ENCODE measurements around the gene PRDM16.

PRDM16 gene

GRCh38 chr1:3472088-3472850 lies 403.3 kb downstream of the PRDM16 start:
- Histone ChIP-seq H3K9ac (ENCODE audit: low read length) (no peak overlapping the region), H4K20me1 (ENCODE audit: insufficient read depth, low read length) (no peaks in the 10 kb centered on the region), H3K4me1 (ENCODE audit: low read length) (no peaks in the 10 kb centered on the region), H3K36me3 (replicated peaks; ENCODE audit: insufficient read depth, low read length) (no peaks in the 10 kb centered on the region), H3K4me2 (ENCODE audit: low read depth, low read length) (no peak overlapping the region), H3K9me2 (replicated peaks; ENCODE audit: insufficient read depth, low read length) (no peaks in the 10 kb centered on the region), H3K4me3 (ENCODE audit: low read length) (no peak overlapping the region), H2AFZ (ENCODE audit: low read length) (no peak overlapping the region), H3K9me3 (replicated peaks; ENCODE audit: insufficient read depth, low read length) (no peaks in the 10 kb centered on the region), H3F3A (ENCODE audit: insufficient read depth, low read length) (no peaks in the 10 kb centered on the region), H3K27me3 (replicated peaks; ENCODE audit: insufficient read depth, low read length) (peaks cover 56% of the 10 kb centered on the region), H3K27ac (ENCODE audit: low read length) (no peak overlapping the region), H3K79me2 (ENCODE audit: low read length) (no peaks in the 10 kb centered on the region)
- TF ChIP-seq EZH2 (optimal IDR thresholded peaks at IDR 0.05; ENCODE audit: low read depth, low read length) (no peak), EZH2phosphoT487 (IDR thresholded peaks at IDR 0.05; ENCODE audit: low read length) (no peak)
- TF ChIP-seq, protein P1, sequence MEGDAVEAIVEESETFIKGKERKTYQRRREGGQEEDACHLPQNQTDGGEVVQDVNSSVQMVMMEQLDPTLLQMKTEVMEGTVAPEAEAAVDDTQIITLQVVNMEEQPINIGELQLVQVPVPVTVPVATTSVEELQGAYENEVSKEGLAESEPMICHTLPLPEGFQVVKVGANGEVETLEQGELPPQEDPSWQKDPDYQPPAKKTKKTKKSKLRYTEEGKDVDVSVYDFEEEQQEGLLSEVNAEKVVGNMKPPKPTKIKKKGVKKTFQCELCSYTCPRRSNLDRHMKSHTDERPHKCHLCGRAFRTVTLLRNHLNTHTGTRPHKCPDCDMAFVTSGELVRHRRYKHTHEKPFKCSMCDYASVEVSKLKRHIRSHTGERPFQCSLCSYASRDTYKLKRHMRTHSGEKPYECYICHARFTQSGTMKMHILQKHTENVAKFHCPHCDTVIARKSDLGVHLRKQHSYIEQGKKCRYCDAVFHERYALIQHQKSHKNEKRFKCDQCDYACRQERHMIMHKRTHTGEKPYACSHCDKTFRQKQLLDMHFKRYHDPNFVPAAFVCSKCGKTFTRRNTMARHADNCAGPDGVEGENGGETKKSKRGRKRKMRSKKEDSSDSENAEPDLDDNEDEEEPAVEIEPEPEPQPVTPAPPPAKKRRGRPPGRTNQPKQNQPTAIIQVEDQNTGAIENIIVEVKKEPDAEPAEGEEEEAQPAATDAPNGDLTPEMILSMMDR (IDR thresholded peaks at IDR 0.05; ENCODE audit: low read length): no peak
- no peak for DNase-seq

DNA sequence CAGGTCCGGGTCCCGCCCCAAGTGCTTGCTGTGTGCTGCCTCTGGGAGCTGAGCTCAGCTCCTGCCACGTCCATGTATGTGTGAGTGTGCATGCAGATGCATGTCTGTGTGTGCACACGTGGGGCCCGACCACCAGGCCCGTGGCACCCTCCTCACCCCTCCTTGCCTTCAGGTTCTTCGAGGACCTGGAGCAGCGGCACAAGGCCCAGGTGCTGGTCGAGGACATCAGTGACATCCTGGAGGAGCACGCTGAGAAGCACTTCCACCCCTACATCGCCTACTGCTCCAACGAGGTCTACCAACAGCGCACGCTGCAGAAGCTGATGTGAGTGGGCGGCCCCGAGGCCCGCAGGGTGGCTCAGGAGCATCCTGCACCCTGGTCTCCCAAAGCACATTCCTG lies 403.9 kb downstream of the PRDM16 start:
- H3K9me3 ChIP-seq (replicated peaks; ENCODE audit: insufficient read depth, low read length): no peaks in the 10 kb centered on the region
- no peaks in the 10 kb centered on the region for H3K4me1 ChIP-seq (ENCODE audit: low read length)
- H3K9me2 ChIP-seq (replicated peaks; ENCODE audit: insufficient read depth, low read length): no peaks in the 10 kb centered on the region
- TF ChIP-seq, protein P1 (IDR thresholded peaks at IDR 0.05; ENCODE audit: low read length): no peak
- TF ChIP-seq EZH2phosphoT487 (IDR thresholded peaks at IDR 0.05; ENCODE audit: low read length) (no peak), EZH2 (optimal IDR thresholded peaks at IDR 0.05; ENCODE audit: low read depth, low read length) (no peak)
- no peak overlapping the region for H3K9ac ChIP-seq (ENCODE audit: low read length)
- H4K20me1 ChIP-seq (ENCODE audit: insufficient read depth, low read length): no peaks in the 10 kb centered on the region
- H3K27ac ChIP-seq (ENCODE audit: low read length): no peak overlapping the region
- H3K4me3 ChIP-seq (ENCODE audit: low read length): no peak overlapping the region
- no peak overlapping the region for H3K4me2 ChIP-seq (ENCODE audit: low read depth, low read length)
- H3K36me3 ChIP-seq (replicated peaks; ENCODE audit: insufficient read depth, low read length): no peaks in the 10 kb centered on the region
- no peak for DNase-seq
- no peak overlapping the region for H2AFZ ChIP-seq (ENCODE audit: low read length)
- H3K79me2 ChIP-seq (ENCODE audit: low read length): no peaks in the 10 kb centered on the region
- peaks cover 51% of the 10 kb centered on the region for H3K27me3 ChIP-seq (replicated peaks; ENCODE audit: insufficient read depth, low read length)
- no peaks in the 10 kb centered on the region for H3F3A ChIP-seq (ENCODE audit: insufficient read depth, low read length)

DNA sequence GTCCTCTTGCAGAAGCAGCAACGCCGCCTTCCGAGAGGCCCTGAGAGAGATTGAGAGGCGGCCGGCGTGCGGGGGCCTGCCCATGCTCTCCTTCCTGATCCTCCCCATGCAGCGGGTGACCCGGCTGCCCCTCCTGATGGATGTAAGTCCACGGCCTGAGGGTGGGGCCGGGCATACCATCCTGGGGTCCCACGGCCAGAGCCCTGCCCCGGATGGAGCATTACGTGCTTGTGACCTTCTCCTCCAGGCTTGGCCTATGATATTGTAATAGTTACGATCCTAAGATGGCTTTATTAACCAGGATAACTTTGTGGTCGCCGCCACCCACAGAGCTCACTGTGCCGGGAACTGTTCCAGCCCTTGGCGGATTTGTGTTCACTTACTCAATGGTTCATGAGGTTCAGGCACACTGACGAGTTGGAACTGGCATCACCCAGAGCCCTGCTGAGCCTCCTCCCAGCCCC lies 404.4 kb downstream of the PRDM16 start:
- Histone ChIP-seq H3K9me3 (replicated peaks; ENCODE audit: insufficient read depth, low read length) (no peaks in the 10 kb centered on the region), H4K20me1 (ENCODE audit: insufficient read depth, low read length) (no peaks in the 10 kb centered on the region), H3K4me3 (ENCODE audit: low read length) (no peak overlapping the region), H3K9ac (ENCODE audit: low read length) (no peak overlapping the region), H3K27ac (ENCODE audit: low read length) (no peak overlapping the region), H3K4me1 (ENCODE audit: low read length) (no peaks in the 10 kb centered on the region), H3K4me2 (ENCODE audit: low read depth, low read length) (no peak overlapping the region), H3K27me3 (replicated peaks; ENCODE audit: insufficient read depth, low read length) (peaks cover 51% of the 10 kb centered on the region), H2AFZ (ENCODE audit: low read length) (no peak overlapping the region), H3F3A (ENCODE audit: insufficient read depth, low read length) (no peaks in the 10 kb centered on the region), H3K36me3 (replicated peaks; ENCODE audit: insufficient read depth, low read length) (no peaks in the 10 kb centered on the region), H3K9me2 (replicated peaks; ENCODE audit: insufficient read depth, low read length) (no peaks in the 10 kb centered on the region), H3K79me2 (ENCODE audit: low read length) (no peaks in the 10 kb centered on the region)
- no peak for TF ChIP-seq EZH2phosphoT487 (IDR thresholded peaks at IDR 0.05; ENCODE audit: low read length)
- no peak for DNase-seq

DNA sequence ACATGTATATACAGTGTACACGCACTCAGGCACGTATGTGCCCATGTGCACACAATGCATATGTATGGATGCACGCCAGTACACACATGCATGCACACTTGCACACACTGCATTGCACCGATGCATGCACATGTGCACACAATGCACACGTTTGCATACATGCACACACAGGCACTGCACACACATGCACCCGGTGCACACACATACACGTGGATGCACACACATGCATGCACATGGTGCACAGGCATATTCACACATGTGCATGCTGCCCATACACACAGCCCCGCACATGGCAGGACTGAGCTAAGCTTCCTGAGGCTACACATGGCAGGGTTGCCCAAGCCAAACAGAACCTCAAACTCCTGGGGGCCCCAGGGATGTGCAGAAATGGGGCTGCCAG lies 405.0 kb downstream of the PRDM16 start:
- Histone ChIP-seq H3F3A (ENCODE audit: insufficient read depth, low read length) (no peaks in the 10 kb centered on the region), H3K4me1 (ENCODE audit: low read length) (no peaks in the 10 kb centered on the region), H4K20me1 (ENCODE audit: insufficient read depth, low read length) (no peaks in the 10 kb centered on the region), H3K9me2 (replicated peaks; ENCODE audit: insufficient read depth, low read length) (no peaks in the 10 kb centered on the region), H3K27me3 (replicated peaks; ENCODE audit: insufficient read depth, low read length) (peaks cover 49% of the 10 kb centered on the region), H2AFZ (ENCODE audit: low read length) (no peak overlapping the region), H3K79me2 (ENCODE audit: low read length) (no peaks in the 10 kb centered on the region), H3K36me3 (replicated peaks; ENCODE audit: insufficient read depth, low read length) (no peaks in the 10 kb centered on the region), H3K4me3 (ENCODE audit: low read length) (no peak overlapping the region), H3K27ac (ENCODE audit: low read length) (no peak overlapping the region), H3K9me3 (replicated peaks; ENCODE audit: insufficient read depth, low read length) (no peaks in the 10 kb centered on the region), H3K4me2 (ENCODE audit: low read depth, low read length) (no peak overlapping the region), H3K9ac (ENCODE audit: low read length) (no peak overlapping the region)
- TF ChIP-seq, protein P1 (IDR thresholded peaks at IDR 0.05; ENCODE audit: low read length): no peak
- TF ChIP-seq EZH2phosphoT487 (IDR thresholded peaks at IDR 0.05; ENCODE audit: low read length) (no peak), EZH2 (optimal IDR thresholded peaks at IDR 0.05; ENCODE audit: low read depth, low read length) (no peak)
- DNase-seq: no peak
